GM11168 (cell line): Measurements from ENCODE around the gene IDH3A.

Source experiments
- in situ Hi-C: fragments of 300-500 bp; cut with MboI; formaldehyde crosslinking; loops from one replicate; pipeline ENCODE4 v1.12.0; 2022; ENCODE audit warnings: low sequenced_read_pairs; ENCODE audit not compliant: unreplicated experiment

The IDH3A gene

DNA sequence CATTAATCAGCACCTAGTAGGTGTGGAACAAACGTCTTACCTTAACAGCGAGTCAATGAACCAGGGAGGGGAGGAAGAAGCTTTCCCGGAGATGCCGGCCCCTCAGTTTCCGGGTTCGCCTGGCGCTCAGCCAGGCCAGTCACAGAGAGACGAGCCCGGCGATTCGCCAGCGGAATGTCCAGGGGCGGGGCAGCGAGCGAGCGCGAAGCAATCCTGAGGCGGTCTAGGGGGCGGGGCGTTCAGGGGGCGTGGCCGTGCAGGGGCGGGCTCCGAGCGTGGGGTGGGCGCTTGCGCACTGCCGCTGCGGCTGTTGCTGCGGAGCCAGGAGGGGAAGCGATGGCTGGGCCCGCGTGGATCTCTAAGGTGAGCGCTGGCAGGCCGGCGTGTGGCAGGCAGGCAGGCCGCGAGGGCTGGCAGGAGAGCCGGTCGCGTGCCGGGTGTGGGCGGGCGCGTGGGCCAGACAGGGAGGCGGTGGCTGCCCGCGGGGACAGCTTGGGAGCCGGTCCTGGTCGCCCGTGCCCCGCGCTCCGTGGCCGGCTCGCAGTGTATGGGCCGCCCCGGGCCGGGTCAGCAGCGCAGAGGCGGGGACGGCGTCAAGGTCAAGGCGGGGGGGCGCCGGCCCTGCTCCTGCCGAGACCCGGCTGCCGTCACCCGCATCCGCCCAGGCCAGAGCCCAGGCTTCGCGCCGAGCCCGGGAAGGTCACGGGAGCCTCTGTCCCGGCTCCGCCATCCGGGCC lies at the start of gene IDH3A:
Gene IDH3A (plus strand): TSS at position 295 of the 737 bp plus-strand sequence. CDS start 42 bp downstream, at position 337.
- in situ Hi-C loops: no loop called here

DNA sequence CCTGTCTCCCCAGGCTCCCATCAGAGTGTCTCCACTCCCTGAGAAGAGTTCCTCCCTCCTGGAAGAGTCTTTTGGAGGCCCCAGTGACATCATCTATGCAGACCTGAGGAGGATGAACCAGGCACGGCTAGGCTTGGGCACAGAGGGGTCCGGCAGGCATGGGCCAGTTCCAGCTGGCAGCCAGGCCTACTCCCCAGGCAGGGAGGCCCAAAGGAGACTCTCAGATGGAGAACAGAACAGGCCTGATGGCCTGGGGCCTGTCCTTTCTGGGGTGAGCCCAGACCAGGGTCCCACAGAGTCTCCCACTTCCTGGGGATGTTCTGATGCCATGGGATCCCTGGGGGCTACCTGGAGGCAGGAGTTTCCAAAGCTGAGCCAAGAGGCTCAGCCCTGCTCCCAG lies 48.3 kb upstream of the IDH3A start:
- in situ Hi-C loops: loop anchor here (25.0 kb wide), 1 partner anchor 311 kb away; no protein-coding TSS in a partner anchor

DNA sequence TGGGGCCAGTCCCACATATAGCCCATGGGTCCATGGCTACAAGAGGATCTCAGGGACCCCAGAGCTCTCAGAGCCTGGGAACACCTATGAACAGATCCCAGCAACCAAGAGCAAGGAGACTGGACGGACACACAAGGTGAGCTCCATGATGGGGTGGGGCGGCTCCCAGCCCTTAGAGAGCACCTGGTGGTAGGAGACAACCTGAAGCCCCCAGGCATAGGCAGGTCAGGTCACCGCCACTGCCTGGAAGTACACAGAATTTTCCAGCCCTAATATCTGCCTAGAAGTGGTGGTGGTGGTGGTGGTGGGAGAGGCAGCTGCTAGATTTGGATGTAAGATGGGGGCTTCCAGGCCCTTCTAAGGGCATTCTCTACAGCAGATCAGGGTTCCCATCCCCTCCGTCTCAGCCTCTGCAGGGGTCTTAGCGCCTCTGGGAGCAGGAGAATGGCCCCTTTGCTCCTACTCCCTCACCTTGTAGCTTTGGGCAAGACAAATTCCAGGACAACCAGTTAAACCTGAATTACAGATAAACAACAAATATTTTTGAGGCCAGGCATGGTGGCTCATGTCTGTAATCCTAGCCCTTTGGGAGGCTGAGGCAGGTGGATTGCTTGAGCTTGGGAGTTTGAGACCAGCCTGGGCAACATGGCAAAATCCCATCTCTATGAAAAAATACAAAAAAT lies 47.6 kb upstream of the IDH3A start:
- in situ Hi-C loops: loop anchor here (25.0 kb wide), 1 partner anchor 311 kb away; no protein-coding TSS in a partner anchor

DNA sequence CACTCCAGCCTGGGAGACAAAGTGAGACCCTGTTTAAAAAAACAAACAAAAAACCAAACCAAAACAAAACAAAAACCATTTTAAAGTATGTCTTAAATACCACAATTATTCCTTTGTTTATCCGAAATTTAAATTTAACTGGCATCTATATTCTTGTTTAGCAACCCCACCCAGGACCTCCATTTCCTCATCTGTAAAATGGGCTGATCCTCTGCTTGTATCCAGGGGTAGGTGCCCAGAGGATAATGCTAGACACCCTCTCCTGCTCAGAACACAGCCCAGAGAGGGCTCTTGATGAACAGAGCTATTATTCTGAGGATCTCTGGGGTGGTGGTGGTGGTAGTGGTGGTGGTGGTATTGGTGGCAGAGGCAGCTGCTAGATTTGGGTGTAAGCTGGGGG lies 47.0 kb upstream of the IDH3A start:
- in situ Hi-C loops: loop anchor here (25.0 kb wide), 1 partner anchor 310 kb away; no protein-coding TSS in a partner anchor

DNA sequence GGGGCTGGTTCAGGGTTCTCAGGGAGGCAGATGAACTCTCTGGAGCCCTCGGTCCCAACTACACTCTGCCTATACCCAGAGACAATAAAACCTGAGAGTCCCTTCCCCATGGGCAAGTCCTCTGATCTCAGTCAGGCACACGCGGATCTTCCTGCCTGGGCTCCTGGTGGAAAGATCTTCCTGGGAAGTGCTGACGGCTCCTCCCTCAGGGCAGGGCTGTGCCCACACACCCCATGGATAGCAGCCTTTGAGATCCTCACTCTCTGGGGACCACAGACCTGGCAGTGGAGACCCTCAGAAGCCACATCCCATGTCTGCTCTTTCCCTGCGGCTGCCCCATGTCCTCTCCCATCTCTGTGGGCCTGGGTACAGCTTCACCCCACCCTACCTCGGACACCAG lies 46.4 kb upstream of the IDH3A start:
- in situ Hi-C loops: loop anchor here (25.0 kb wide), 1 partner anchor 310 kb away; no protein-coding TSS in a partner anchor

DNA sequence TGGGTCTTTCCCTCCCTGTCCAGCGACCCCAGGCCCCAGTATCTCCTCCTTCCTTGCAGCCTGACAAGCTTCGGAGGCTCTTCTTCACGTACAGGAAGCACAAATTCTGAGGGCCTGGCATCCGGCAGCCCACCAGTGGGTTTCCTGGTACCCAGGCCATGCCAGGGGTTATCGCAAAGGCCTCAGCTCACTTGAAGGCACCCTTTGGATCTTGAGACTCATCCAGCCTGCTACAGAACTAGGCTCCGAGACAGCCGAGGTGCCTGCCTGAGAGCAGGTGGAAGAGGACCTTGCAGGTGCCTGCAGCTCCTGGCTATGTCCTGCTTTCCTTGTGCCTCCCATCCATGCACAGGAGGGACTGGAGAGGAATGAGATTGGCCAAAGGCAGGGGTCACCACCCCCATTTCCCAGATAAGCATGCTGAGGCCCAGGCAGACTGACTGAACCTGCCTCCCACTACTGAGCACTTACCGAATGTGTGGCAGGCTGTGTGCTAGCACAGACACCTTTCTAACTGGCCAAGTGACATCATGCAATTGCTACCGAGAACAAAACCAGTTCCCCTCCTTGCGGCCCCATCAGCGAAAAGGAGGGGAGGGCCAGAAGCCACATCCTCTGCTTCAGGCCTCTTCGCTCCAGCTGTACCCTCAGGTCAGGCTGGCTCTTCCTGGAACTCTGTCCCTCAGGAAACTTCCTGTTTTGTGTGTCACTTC lies 45.6 kb upstream of the IDH3A start:
- in situ Hi-C loops: loop anchor here (25.0 kb wide), 1 partner anchor 309 kb away; no protein-coding TSS in a partner anchor

DNA sequence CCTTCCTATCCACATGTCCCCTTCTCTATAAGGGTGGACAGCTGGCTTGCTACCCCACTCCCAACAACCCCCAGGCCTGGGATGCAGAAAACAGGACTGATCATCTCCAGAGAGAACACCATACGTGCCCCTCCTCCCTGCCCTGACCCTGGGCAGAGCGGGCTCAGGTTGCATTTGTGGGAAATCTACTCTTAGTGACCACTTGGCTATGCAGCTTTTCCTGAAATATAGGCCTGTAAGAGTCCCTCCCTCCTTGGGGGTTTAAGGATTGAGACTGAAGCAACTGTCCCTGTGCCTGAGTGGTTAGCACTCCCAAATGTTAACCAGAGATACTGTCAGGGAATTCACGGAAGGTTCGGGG lies 45.1 kb upstream of the IDH3A start:
- in situ Hi-C loops: loop anchor here (25.0 kb wide), 1 partner anchor 308 kb away; no protein-coding TSS in a partner anchor

DNA sequence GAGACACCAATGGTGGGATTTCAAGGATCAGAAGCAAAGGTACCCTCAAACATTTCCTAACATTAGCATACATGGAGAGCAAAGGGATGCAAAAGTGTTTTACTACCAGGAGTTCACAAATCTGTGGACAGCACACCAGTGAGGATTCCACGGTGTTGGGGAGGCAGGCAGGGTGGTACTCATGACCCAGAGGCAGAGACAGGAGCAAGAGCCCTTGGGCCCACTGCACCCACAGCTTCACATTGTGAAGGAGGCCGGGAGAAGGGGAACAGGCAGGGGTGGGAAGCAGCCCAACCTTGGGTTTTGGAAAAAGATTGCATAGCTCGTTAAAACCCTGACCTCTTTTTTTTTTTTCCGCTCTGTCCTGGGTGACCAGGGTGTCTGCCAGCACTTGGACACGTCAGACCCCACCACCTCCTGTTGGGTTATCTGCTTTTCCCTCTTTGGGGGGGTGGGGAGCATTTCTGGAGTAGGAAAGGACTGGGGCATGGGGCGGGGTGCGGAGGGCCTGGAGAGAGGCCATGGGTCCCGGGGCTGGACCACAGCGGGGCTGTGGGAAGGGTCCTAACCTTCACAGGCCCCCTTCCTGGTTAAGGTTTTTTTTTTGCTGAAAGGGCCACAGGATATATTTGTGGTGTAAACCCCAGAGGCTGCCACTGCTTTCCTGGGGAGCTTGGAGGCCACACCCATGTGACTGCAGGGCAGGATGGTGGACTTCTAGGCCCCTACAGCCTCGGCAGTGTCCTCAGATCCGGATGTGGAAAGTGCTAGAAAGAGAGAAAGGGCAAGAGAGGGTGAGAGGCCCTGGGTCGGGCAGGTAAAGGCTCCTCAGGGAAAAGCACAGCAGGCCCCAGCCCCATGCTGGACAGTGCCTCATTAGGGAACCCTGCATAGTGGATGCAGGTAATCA lies 44.3 kb upstream of the IDH3A start:
- in situ Hi-C loops: loop anchor here (25.0 kb wide), 1 partner anchor 307 kb away; no protein-coding TSS in a partner anchor

DNA sequence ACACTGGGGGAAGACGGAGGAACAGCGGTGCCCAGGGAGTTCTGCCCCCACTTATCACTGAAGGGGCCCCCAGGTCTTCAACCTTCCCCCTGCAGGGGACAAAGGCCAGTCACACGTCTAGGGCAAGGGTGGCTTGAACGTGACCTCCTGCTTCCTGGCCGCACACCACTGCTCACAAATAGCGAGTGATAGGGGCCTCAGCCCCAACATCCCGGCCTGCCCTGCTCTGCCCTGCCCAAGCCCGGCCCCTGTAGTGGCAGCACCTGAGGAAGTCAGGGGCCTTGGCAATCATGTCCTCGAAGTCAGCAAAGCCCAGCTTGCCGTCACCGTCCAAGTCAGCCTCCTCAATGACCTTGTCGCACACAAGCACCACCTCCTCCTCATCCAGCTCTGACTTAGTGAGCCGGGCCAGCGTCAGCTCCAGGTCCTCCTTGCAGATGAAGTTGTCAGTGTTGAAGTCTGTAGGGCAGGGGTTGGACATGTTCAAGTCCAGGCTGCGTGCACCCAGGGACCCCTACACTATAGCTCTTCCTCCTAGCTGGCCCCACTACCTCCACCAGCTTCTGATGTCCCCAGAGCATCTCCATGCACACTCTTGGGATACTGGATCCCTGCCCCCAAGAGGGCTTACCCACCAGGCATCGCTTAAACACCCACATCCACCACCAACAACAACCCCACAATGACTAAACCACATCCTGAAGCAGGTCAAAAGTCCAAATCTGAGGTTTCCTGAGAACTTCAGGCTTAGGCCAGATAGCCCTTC lies 43.5 kb upstream of the IDH3A start:
- in situ Hi-C loops: loop anchor here (25.0 kb wide), 1 partner anchor 307 kb away; no protein-coding TSS in a partner anchor

DNA sequence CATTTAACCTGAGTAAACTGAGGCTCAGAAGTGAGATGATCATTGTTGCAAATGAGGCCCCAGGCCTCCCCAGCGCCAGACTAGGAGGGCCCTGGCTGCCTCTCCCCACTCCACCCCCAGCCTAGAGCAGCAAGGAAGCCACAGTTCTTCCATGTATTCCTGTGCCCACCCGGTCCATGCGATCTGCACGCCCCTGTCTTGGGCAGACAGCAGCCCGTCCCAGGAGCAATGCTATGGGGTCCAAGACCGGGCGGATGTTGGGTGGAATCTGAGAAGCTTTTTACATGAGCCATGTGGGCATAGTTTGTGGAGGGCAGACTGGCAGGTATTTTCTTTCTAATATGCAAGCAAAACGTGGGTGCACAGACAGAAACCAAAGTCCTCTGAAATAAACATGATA lies 41.7 kb upstream of the IDH3A start:
- in situ Hi-C loops: loop anchor here (25.0 kb wide), 1 partner anchor 305 kb away; no protein-coding TSS in a partner anchor

DNA sequence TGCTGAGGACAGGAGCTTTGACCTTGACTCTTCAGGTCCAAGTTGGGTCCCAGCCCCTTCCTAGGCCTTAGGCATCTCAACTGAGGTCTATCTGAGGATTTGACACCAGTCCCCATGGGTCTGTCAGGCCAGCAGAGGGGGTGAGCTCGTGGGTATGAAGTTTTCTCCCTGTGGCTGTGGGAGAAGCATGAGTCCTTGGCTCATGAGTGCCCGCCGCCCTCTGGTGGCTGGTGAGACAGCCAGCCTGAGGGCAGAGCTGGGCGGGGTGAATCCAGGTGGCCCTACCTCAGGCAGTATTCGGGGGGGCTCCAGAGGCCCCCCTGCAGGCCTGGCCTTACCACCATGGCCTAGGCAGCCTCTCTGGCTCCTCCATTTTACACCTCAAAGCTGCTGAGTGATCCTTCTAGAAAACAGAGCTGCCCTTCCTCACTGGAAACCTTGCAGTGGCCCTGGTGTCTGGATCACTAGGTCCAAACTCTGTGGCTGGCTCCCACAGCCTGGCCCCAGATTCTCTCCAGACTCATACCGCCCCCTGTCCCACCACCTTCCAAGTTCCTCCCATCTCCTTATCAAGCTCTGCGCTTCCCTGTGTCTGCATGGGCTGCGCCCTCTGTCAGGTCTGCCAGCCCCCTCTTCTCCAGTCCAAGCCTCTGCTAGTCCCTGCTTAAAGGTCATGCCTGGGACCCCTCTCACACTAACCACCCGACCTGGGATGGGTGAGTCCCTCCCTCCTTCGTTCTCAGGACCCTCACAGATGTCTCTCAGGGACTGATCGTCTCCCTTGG lies 40.7 kb upstream of the IDH3A start:
- in situ Hi-C loops: loop anchor here (25.0 kb wide), 1 partner anchor 304 kb away; no protein-coding TSS in a partner anchor

DNA sequence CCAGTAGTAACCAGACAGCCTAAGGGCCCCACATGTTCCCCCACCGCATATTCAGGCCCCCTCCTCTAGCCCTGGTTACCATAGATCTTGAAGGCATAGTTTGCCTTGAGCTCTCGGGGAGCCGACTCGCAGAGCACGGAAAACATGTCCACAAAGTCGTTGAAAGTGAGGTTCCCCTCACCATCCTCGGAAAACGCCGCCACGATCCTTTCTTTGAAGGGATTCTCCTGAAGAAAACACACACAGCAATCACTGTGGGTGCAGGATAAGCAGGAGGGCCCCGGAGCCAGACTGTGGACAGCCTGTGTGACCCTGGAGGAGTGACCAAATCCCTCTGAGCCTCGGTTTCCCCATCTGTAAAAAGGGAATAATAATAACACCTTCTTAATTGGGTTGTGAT lies 40.0 kb upstream of the IDH3A start:
- in situ Hi-C loops: loop anchor here (25.0 kb wide), 1 partner anchor 303 kb away; no protein-coding TSS in a partner anchor

DNA sequence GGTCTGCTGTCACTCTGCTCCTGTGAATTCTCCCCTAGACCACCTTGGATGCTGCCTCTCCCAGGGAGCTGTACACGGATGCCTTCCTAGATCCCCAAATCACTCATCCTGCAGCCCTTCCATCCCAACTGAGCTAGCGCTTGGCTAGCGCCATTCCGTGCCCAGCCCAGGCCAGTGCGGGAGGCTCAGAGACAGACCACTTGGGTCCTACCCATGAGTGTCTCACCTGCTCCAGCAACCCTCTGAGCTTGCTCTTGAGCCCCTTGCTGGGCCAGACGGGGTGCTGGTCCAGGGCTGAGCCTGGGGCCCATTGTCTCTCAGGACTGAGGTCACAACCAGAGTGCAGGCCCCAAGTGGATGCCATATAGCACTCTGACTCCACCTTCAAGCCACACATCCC lies 39.1 kb upstream of the IDH3A start:
- in situ Hi-C loops: loop anchor here (10.0 to 25.0 kb wide), 2 partner anchors 125 to 302 kb away; partner anchors contain the start of gene ACSBG1

DNA sequence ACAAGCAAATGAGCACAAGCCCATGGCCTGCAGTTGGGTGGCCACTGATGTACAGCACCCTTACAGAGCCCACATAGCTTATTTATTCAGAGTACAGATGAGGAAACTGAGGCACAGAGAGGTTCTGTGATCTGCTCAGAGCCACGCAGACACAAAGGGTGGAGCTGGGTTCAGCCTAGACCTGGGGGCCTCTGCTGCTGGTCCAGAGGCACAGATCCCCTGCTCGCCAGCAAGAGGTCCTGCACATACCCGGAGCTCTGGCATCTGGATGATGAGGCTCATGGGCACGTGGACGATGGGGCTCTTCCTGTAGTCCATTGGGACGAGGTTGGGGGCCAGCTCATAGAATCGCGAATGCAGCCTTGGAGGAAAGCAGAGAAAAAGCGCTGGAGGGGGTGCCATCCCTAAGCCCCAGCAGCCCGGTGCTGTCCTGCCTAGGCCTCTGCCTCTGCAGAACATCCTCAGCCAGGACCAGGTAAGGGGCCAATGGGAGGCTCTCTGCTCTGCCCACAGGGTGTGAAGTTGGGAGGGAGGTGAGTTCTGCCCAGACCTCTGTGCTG lies 38.2 kb upstream of the IDH3A start:
- in situ Hi-C loops: loop anchor here (10.0 to 25.0 kb wide), 2 partner anchors 124 to 301 kb away; partner anchors contain the start of gene ACSBG1

DNA sequence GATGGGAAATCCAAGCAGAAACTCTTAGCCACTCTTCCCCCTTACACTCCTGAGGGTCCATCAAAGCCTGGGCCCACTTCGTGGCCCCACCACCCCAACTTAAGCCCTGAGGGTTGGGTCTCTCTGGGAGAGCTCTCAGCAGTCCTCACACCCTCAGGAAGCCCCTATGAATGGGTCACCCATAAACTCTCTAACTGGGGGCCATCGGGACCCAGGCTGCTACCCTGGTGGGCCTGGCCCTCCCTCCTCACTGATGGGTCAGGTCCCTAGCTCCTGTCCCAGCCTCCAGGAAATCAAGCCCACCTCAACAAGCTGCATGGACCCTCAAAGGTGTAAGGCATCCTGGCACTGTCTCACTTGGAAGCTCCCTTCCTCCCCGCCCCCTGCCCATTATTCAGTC lies 37.4 kb upstream of the IDH3A start:
- in situ Hi-C loops: loop anchor here (10.0 to 25.0 kb wide), 2 partner anchors 123 to 301 kb away; partner anchors contain the start of gene ACSBG1

DNA sequence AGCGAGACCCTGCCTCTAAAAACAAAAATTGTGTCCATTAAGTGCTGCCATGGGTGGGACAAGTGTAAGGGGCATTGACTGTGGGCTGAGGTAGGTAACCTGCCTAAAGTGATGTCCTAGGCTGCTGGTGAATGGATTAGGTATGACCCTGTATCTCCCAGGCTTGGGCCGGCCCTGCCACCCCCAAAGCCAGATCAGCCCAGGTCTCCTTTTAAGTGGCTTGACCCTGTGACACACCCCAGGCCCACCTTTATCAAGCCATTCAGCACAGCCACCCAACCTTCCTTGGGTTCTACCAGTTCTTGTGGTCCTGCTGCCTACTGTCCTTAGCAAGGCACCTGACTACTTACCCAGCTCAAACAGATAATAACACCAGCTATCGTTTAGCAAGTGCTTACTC lies 36.6 kb upstream of the IDH3A start:
- in situ Hi-C loops: loop anchor here (10.0 to 25.0 kb wide), 2 partner anchors 122 to 300 kb away; partner anchors contain the start of gene ACSBG1

DNA sequence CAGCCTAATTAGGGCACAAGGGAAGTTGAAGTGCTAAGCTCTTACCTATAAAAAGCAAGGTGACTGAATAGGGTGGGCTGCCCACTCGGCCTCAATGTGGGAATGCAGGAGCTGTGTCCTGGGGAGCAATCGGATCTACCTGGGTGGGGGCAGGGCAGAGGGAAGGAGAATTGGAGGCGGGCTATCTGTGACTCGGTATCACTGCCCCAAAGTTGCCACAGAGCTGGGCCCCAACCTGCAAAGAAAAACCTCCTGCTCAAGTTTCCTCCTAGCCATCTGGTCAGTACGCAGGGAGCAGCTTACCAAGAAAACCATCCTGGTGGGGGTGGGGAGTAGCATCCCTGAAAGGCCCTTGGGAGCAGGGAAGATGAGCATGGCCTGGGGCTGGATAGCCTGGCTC lies 28.6 kb upstream of the IDH3A start:
- in situ Hi-C loops: loop anchor here (25.0 kb wide), 1 partner anchor 292 kb away; no protein-coding TSS in a partner anchor
